ENCODE measurements around the gene STK38L. TPM values are rescaled to one million over a fixed set of nuclear protein-coding genes. Genes with fewer than 3 reads are reported as not detected.

Gene STK38L
- total and polyA plus RNA-seq, 2 of the 4 experiments (the other 2 are of a cell fraction), result 5.1 to 7.2 TPM

GRCh38 chr12:27290501-27291168 lies 46.5 kb downstream of the STK38L start:
- Histone ChIP-seq H3K14ac (replicated peaks; ENCODE audit: low read depth, low read length) (no peak overlapping the region), H3K9ac (ENCODE audit: low read depth, low read length) (no peak overlapping the region), H2AK5ac (ENCODE audit: low read depth, low read length) (no peak overlapping the region), H2AK9ac (replicated peaks; ENCODE audit: low read depth, low read length, poor library complexity) (no peak overlapping the region), H3K9me3 (ENCODE audit: control insufficient read depth, insufficient read depth, low read length) (no peaks in the 10 kb centered on the region), H3K23ac (ENCODE audit: low read depth, low read length) (no peak overlapping the region), H4K91ac (ENCODE audit: insufficient read depth, low read depth, low read length) (no peak overlapping the region), H2AFZ (replicated peaks; ENCODE audit: low read length, poor library complexity) (no peak overlapping the region), H3K27me3 (ENCODE audit: control insufficient read depth, insufficient read depth, low read length) (no peaks in the 10 kb centered on the region), H3K79me1 (ENCODE audit: low read depth in 1 of 2, low read length in 2 of 2) (peaks cover 6 to 19% of the 10 kb centered on the region in 2 experiments; a peak in 3 of 4 replicates), H3K9me1 (ENCODE audit: insufficient read depth, low read length) (no peaks in the 10 kb centered on the region; the same call in 1 of the 2 replicates), H4K5ac (ENCODE audit: low read depth, low read length) (no peak overlapping the region), H3K36me3 (ENCODE audit: control insufficient read depth, insufficient read depth, low read length) (no peaks in the 10 kb centered on the region; the same call in 1 of the 2 replicates), H3K18ac (ENCODE audit: low read depth, low read length) (no peak overlapping the region), H2BK15ac (ENCODE audit: low read depth, low read length) (no peak overlapping the region), H2BK5ac (ENCODE audit: low read depth, low read length, poor library complexity, severe bottlenecking) (no peak overlapping the region), H2BK20ac (ENCODE audit: low read depth, low read length) (no peak overlapping the region), H3K56ac (ENCODE audit: extremely low read depth, insufficient read depth, low read length) (no peak overlapping the region), H3K4me2 (ENCODE audit: low read depth, low read length) (no peak overlapping the region), H3K4me1 (ENCODE audit: control insufficient read depth, insufficient read depth, low read length) (peaks cover 2% of the 10 kb centered on the region), H3K27ac (ENCODE audit: insufficient read depth, low read length) (no peak overlapping the region), H2BK120ac (ENCODE audit: low read depth, low read length) (no peak overlapping the region), H3K4ac (ENCODE audit: low read depth, low read length) (no peak overlapping the region), H4K8ac (ENCODE audit: low read depth in 2 of 2, low read length in 2 of 2) (no peak overlapping the region), H4K20me1 (ENCODE audit: insufficient read depth, low read length) (no peaks in the 10 kb centered on the region), H3K4me3 (ENCODE audit: insufficient read depth, low read depth, low read length) (no peak overlapping the region)
- in situ Hi-C loops (cut with MboI; ENCODE audit: low sequenced_read_pairs) (no loop called here), intact Hi-C loops (cut with micrococcal nuclease) (no loop called here), dilution Hi-C loops (cut with HindIII; ENCODE audit: low sequenced_read_pairs, unreplicated experiment) (no loop called here)
- WGBS, 2 experiments (ENCODE audit: extremely low coverage in 2 of 2, insufficient read length in 1 of 2), result no CpG with 5 or more reads among the region's 4 CpGs
- ChIA-PET CTCF (interaction anchor here (1.0 kb wide), 1 partner anchor 11 kb away, joined by 3 read pairs; no protein-coding TSS in a partner anchor), POLR2A (ENCODE audit: unreplicated experiment) (no interaction called here)
- DNase-seq, result no peak
- no TSS peak for BruUV-seq (replicated peaks)
- ATAC-seq (ENCODE audit: low read depth), result no peak
- TF ChIP-seq MAFK (IDR thresholded peaks at IDR 0.05; ENCODE audit: low read depth, low read length) (no peak), RFX5 (IDR thresholded peaks at IDR 0.05; ENCODE audit: low read depth, low read length) (no peak), FOS (IDR thresholded peaks at IDR 0.05; ENCODE audit: low read depth, low read length) (no peak), NFE2L2 (IDR thresholded peaks at IDR 0.05; ENCODE audit: low read depth, low read length) (no peak), CHD1 (IDR thresholded peaks at IDR 0.05; ENCODE audit: low read depth, low read length) (no peak), MAZ (IDR thresholded peaks at IDR 0.05; ENCODE audit: borderline replicate concordance, low read depth, low read length) (no peak), BHLHE40 (IDR thresholded peaks at IDR 0.05; ENCODE audit: low read depth, low read length) (no peak), USF2 (IDR thresholded peaks at IDR 0.05; ENCODE audit: low read depth, low read length) (no peak), RAD21 (IDR thresholded peaks at IDR 0.05; ENCODE audit: low read length) (no peak), CTCF (conservative IDR thresholded peaks at IDR 0.05; ENCODE audit: low read depth, low read length) (no peak), CEBPB (IDR thresholded peaks at IDR 0.05; ENCODE audit: low read depth, low read length) (no peak), SMC3 (IDR thresholded peaks at IDR 0.05; ENCODE audit: low read depth, low read length) (no peak), POLR2A (IDR thresholded peaks at IDR 0.05; ENCODE audit: low read depth, low read length) (no peak), RCOR1 (IDR thresholded peaks at IDR 0.05; ENCODE audit: insufficient replicate concordance, low read length) (no peak)

Data from IMR-90 (cell line).